NB4 (cell line): ENCODE data around the gene IMMP2L.

Experiments
- CTCF ChIP-seq: IDR thresholded peaks from one replicate; pipeline ENCODE4 v1.5.1; 2012; ENCODE audit warnings: low read depth, low read length
- MAX ChIP-seq: IDR thresholded peaks from 2 replicates; pipeline ENCODE4 v1.6.1; 2011; ENCODE audit warnings: low read depth, low read length
- MYC ChIP-seq: IDR thresholded peaks from 2 replicates; pipeline ENCODE4 v1.6.1; 2011; ENCODE audit warnings: low read depth, low read length
- POLR2A ChIP-seq: IDR thresholded peaks from 2 replicates; pipeline ENCODE4 v1.6.1; 2011; ENCODE audit warnings: mild to moderate bottlenecking; ENCODE audit not compliant: insufficient read length; ENCODE audit errors: extremely low read depth

GRCh38 chr7:111537134-111537533, 25.2 kb downstream of the IMMP2L start:
- TF ChIP-seq CTCF (no peak), POLR2A (no peak), MAX (no peak), MYC (no peak)
